Thyroid gland (tissue), 4 donors: ENCODE results near the gene EYS. TPM values are rescaled to one million over a fixed set of nuclear protein-coding genes. Genes with fewer than 3 reads are reported as not detected.

Experiments
- DNase-seq, 2 donors: peaks; one replicate each; pipeline ENCODE4 v3.0.0-alpha.2; 2019
- H3K27ac ChIP-seq, 3 donors: fragments of 200-600 bp; sonication (generic); 1 replicate in 2 of 3; 2 replicates in 1 of 3; pipeline ENCODE4 v1.5.1; 2016 to 2019; ENCODE audit warnings: mild to moderate bottlenecking in 1 of 3, moderate library complexity in 1 of 3
- H3K27me3 ChIP-seq: fragments of 200-600 bp; sonication (generic); one replicate; pipeline ENCODE4 v1.5.1; 2019
- H3K36me3 ChIP-seq, 2 donors: fragments of 200-600 bp; sonication (generic); one replicate each; pipeline ENCODE4 v1.5.1; 2016 to 2019
- H3K4me1 ChIP-seq, 2 donors: fragments of 200-600 bp; sonication (generic); one replicate each; pipeline ENCODE4 v1.5.1; 2017 to 2019
- H3K4me3 ChIP-seq, 3 donors: fragments of 200-600 bp; sonication (generic); replicated peaks in 1 of 3; 1 replicate in 2 of 3; 2 replicates in 1 of 3; pipeline ENCODE4 v1.5.1; 2016; ENCODE audit warnings: mild to moderate bottlenecking in 1 of 3
- H3K9me3 ChIP-seq: fragments of 200-600 bp; sonication (generic); one replicate; pipeline ENCODE4 v1.5.1; 2017
- POLR2A ChIP-seq, 2 donors: fragments of 450-650 bp; IDR thresholded peaks; one replicate each; pipeline ENCODE4 v1.6.1; 2017; ENCODE audit warnings: antibody characterized with exemption in 2 of 2, mild to moderate bottlenecking in 2 of 2, moderate library complexity in 1 of 2
- WGBS, 2 donors: methylation state at CpG; one replicate each; pipeline ENCODE4 v1.1.5; 2017; 5-methylcytosine and 5-hydroxymethylcytosine counted together
- intact Hi-C: fragments of 100-400 bp; cut with DNase I; formaldehyde crosslinking; loops from one replicate; pipeline ENCODE4 v1.15.1; 2023
- total RNA-seq, 4 donors: library from RNA; depleted of rRNA; stranded (reverse); fragments of >200 nt; gene quantifications; one replicate each; pipeline ENCODE4 v1.2.3, GENCODE V29; 2016
- TF ChIP-seq, protein P1 (sequence below), 6 experiments: fragments of 200-600 bp in 3 of 6; fragments of 450-650 bp in 3 of 6; sonication (generic) in 3 of 6; IDR thresholded peaks; one replicate each; pipeline ENCODE4 v1.5.1; 2016 to 2019; ENCODE audit warnings: antibody characterized with exemption in 6 of 6, mild to moderate bottlenecking in 2 of 6, inconsistent platforms in 1 of 6, moderate library complexity in 1 of 6

EYS gene
- total RNA-seq, 4 donors from 2014 or later: not detected

DNA sequence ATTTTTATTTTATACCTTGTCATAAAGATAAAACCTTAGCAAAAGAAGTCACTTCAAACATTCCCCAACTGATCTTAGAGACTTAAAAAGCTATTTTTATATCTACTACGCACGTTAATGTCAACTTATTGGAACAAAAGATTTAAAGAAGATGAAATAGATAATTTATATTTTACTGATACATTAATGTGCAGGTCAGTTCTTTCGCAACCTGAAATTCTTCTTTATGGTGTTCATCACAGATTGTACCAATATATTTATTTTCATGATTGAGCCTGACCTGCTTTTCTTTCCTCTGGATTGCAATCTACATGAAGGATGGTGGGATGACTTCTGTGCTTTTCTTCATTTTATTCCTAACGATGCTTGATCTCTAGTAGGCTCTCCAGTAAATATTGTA is 1475.1 kb downstream of the EYS start:
- H3K9me3 ChIP-seq: no peaks in the 10 kb centered on the region
- intact Hi-C loops: no loop called here
- H3K4me1 ChIP-seq: no peaks in the 10 kb centered on the region
- DNase-seq: no peak
- H3K4me3 ChIP-seq: no peak overlapping the region
- TF ChIP-seq POLR2A (IDR thresholded peaks at IDR 0.05): no peak
- TF ChIP-seq, protein P1, sequence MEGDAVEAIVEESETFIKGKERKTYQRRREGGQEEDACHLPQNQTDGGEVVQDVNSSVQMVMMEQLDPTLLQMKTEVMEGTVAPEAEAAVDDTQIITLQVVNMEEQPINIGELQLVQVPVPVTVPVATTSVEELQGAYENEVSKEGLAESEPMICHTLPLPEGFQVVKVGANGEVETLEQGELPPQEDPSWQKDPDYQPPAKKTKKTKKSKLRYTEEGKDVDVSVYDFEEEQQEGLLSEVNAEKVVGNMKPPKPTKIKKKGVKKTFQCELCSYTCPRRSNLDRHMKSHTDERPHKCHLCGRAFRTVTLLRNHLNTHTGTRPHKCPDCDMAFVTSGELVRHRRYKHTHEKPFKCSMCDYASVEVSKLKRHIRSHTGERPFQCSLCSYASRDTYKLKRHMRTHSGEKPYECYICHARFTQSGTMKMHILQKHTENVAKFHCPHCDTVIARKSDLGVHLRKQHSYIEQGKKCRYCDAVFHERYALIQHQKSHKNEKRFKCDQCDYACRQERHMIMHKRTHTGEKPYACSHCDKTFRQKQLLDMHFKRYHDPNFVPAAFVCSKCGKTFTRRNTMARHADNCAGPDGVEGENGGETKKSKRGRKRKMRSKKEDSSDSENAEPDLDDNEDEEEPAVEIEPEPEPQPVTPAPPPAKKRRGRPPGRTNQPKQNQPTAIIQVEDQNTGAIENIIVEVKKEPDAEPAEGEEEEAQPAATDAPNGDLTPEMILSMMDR (IDR thresholded peaks at IDR 0.05): no peak
- no peaks in the 10 kb centered on the region for H3K36me3 ChIP-seq
- no peaks in the 10 kb centered on the region for H3K27me3 ChIP-seq
- 71 to 93% methylated on average over 4 of the region's 4 CpGs for WGBS, 2 donors
- no peak overlapping the region for H3K27ac ChIP-seq

DNA sequence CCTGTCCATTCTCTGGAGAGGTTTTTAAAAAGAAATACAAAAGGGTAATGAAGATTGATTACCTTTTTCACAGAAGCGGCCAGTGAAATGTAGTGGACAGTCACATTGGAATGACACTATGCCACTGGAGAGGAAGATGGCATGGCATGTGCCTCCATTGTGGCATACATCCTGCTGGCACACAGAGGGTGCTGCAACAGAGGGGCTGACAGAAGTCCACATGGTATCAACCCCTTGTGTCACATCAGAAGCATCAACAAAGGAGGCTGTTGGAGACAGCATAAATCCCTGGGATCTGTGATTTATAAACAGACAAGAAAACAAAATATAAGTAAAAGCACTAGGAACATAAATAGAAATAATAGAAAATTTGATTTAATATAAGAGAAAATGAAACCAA is 1476.5 kb downstream of the EYS start:
- DNase-seq: no peak
- intact Hi-C loops: no loop called here
- H3K9me3 ChIP-seq: no peaks in the 10 kb centered on the region
- H3K27me3 ChIP-seq: no peaks in the 10 kb centered on the region
- H3K36me3 ChIP-seq: no peaks in the 10 kb centered on the region
- WGBS, 2 donors: 81% methylated on average over 1 of the region's 1 CpG
- H3K4me1 ChIP-seq: no peaks in the 10 kb centered on the region
- TF ChIP-seq, protein P1 (IDR thresholded peaks at IDR 0.05): no peak
- no peak overlapping the region for H3K27ac ChIP-seq
- no peak overlapping the region for H3K4me3 ChIP-seq

DNA sequence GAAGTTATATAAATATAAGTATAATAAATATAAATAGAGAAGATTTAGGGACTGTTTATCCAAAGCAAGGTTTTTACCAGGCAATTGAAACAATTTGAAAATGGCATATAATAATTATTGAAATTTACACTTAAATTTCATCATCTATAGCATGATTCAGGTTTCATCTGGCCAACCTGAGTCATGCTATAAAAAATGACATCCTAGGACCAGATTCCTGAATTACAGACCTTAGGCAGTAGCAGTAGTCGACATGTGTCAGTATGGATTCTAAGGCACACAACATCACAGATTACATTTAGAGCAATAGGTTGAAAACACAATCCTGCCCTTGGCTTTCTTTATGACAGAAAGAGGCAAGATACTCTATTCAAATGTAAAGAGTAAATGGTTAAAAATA is 1479.2 kb downstream of the EYS start:
- Histone ChIP-seq H3K27ac (no peak overlapping the region), H3K27me3 (no peaks in the 10 kb centered on the region), H3K4me1 (no peaks in the 10 kb centered on the region), H3K4me3 (no peak overlapping the region), H3K36me3 (no peaks in the 10 kb centered on the region), H3K9me3 (no peaks in the 10 kb centered on the region)
- TF ChIP-seq, protein P1 (IDR thresholded peaks at IDR 0.05): no peak
- no peak for TF ChIP-seq POLR2A (IDR thresholded peaks at IDR 0.05)
- intact Hi-C loops: no loop called here
- WGBS, 2 donors: 85 to 92% methylated on average over 1 of the region's 1 CpG
- no peak for DNase-seq

DNA sequence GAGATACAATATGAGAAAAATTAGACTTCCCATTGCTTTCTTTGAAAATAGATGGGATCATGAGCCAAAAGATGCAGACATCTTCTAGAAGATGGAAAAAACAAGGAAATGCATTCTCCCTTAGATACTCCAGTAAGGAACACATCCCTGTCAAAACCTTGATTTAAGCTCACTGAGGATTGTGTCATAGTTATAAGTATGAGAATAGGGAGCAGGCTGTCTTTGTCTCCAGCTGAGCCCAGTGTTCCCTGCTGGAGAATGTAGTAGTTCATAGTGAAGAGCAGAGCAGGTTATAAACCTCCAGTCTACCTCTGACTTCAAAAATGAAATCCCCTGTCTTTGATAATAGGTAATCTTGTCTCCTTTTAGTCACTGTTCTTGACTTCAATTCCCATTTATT is 1481.5 kb downstream of the EYS start:
- TF ChIP-seq, protein P1 (IDR thresholded peaks at IDR 0.05): no peak
- TF ChIP-seq POLR2A (IDR thresholded peaks at IDR 0.05): no peak
- intact Hi-C loops: no loop called here
- Histone ChIP-seq H3K36me3 (no peaks in the 10 kb centered on the region), H3K27me3 (no peaks in the 10 kb centered on the region), H3K27ac (no peak overlapping the region), H3K4me1 (no peaks in the 10 kb centered on the region), H3K4me3 (no peak overlapping the region), H3K9me3 (no peaks in the 10 kb centered on the region)
- DNase-seq: no peak

DNA sequence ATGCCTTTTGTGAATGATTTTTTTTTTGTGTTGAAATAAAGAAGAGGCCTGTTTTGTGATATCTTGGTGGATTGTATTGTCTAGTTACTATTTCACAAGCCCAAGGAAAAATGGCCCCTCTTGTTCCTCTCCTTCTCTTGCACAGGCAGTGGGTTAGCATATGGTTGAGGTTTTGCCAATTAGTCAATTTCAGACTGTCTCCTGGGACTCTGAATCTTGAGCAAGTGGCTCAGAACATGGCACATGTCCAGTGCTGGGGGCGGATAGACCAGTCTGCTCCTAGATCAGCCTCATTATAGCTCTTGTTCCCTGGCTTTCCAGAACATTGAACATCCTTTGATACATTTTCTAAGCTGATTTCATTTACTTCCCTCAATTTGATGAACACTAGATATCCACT is 1482.2 kb downstream of the EYS start:
- intact Hi-C loops: no loop called here
- Histone ChIP-seq H3K9me3 (no peaks in the 10 kb centered on the region), H3K36me3 (no peaks in the 10 kb centered on the region), H3K27me3 (no peaks in the 10 kb centered on the region), H3K4me3 (no peak overlapping the region), H3K4me1 (no peaks in the 10 kb centered on the region), H3K27ac (no peak overlapping the region)
- DNase-seq: no peak
- TF ChIP-seq, protein P1 (IDR thresholded peaks at IDR 0.05): no peak
- no peak for TF ChIP-seq POLR2A (IDR thresholded peaks at IDR 0.05)
- WGBS, 2 donors: 61 to 65% methylated on average over 1 of the region's 1 CpG
